Urinary bladder (tissue), 4 donors: Measurements from ENCODE around the gene ZDHHC14. TPM values are rescaled to one million over a fixed set of nuclear protein-coding genes. Genes with fewer than 3 reads are reported as not detected.

ENCODE experiments used
- DNase-seq: peaks from one replicate; pipeline ENCODE4 v3.0.0-alpha.2; 2015; ENCODE audit errors: extremely low spot score
- H3K27ac ChIP-seq: one replicate; pipeline ENCODE4 v1.5.1; 2013; ENCODE audit warnings: low read depth, mild to moderate bottlenecking, moderate library complexity
- H3K36me3 ChIP-seq: one replicate; pipeline ENCODE4 v1.6.1; 2013; ENCODE audit warnings: mild to moderate bottlenecking, moderate library complexity; ENCODE audit not compliant: insufficient read depth
- H3K4me1 ChIP-seq: one replicate; pipeline ENCODE4 v1.6.1; 2013; ENCODE audit warnings: mild to moderate bottlenecking, moderate library complexity; ENCODE audit not compliant: insufficient read depth
- H3K4me3 ChIP-seq: one replicate; pipeline ENCODE4 v1.5.1; 2013; ENCODE audit warnings: low read depth, low read length
- WGBS: extraction: QIAGEN DNeasy Blood & Tissue Kit; methylation state at CpG from one replicate; pipeline ENCODE4 v1.1.7; 2013; 5-methylcytosine and 5-hydroxymethylcytosine counted together
- polyA plus RNA-seq: library from polyadenylated mRNA; stranded (reverse); fragments of 200-250 nt; gene quantifications from one replicate; pipeline ENCODE4 v1.2.3, GENCODE V29; 2013
- total RNA-seq: library from RNA; depleted of rRNA; stranded (reverse); fragments of >200 nt; gene quantifications from one replicate; pipeline ENCODE4 v1.2.3, GENCODE V29; 2014
- donor health status: healthy with polysubstance abuse.
- donor health status: healthy.

ZDHHC14 gene
- total and polyA plus RNA-seq, 2 donors: 9.6 to 10.2 TPM

DNA sequence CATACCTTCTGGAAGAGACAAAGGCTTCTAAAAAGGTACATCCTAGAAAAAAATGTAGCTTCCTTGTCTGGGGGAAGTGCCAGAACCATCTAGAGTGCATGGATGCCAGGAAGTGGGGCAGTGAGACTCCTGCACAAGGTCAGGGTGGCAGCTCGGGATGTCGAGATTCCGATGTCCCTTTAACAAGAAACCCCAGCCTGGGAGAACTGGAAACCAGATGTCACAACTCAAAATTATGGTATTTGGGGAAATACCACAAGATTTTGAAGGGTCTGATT, 168.4 kb downstream of the ZDHHC14 start:
- 93% methylated on average over 3 of the region's 3 CpGs for WGBS
- no peak for DNase-seq
- H3K27ac ChIP-seq: no peak overlapping the region
- H3K4me1 ChIP-seq: peaks cover 2% of the 10 kb centered on the region
- H3K36me3 ChIP-seq: no peaks in the 10 kb centered on the region
- no peak overlapping the region for H3K4me3 ChIP-seq

DNA sequence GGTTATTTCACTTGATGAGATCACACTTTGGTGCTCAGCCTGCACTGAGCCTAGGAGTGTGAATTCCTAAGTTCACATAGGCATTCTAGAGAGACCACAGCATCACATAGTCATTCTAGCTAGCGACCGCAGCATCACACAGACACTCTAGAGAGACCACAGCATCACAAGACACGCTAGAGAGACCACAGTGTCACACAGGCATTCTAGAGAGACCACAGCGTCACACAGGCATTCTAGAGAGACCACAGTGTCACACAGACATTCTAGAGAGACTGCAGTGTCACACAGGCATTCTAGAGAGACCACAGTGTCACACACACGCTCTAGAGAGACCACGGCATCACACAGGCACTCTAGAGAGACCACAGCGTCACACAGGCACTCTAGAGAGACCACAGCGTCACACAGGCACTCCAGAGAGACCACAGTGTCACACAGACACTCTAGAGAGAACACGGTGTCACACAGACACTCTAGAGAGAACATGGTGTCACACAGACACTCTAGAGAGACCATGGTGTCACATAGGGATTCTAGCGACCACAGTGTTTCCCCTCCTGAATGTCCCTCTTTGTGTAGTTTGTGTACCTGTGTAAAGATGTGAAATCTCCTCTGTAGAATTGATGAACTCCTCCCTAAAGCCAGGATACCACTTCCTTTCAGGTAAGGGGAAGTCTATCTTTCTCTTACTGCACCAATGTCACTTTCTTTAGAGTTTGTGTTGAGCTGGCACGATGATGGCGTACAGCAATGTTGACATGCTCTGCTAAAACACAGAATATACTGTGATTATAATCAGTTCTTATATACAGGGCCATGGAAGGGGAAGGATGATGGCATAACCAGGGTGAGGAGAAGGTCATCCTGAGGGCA, 169.4 kb downstream of the ZDHHC14 start:
- WGBS: 88% methylated on average over 12 of the region's 12 CpGs
- DNase-seq: no peak

DNA sequence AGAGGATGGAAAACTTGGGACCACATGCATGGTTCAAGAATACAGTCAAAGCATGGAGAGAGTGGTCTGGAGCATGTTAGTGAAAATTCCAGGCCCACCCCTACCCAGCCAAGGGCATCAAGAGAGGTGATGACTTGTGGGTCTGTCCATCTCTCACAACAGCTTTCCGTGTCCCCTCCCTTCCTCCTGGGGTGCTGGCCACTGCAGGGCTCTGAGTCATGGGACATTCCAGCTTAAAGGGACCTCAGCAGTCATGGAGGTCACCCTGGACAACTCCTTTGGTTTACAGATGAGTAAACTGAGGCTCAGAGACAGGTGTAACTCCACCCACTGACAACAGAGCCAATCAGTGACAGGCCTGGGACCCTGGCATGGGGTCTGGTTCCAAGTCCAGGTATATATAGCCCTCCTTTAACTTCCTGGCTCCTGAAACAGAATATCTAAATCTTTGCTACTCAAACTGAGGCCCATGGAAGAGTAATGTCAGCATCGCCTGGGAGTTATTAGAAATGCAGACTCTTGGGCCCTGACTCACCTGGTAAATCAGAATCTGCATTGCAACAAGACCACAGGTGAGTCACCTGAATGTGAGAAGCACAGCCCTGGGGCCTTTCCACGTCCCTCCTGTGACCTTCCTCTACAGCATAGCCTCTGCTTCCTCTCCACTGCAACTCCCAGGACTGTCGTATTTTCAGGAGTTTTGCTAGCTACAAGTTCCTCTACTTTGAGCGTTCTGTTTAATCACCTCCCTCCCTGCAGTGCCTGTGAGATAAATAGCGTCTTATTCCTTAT, 170.2 kb downstream of the ZDHHC14 start:
- no peak overlapping the region for H3K4me3 ChIP-seq
- no peak overlapping the region for H3K27ac ChIP-seq
- H3K4me1 ChIP-seq: peaks cover 2% of the 10 kb centered on the region
- 80% methylated on average over 6 of the region's 6 CpGs for WGBS
- DNase-seq: no peak
- H3K36me3 ChIP-seq: no peaks in the 10 kb centered on the region

More for the DNA sequence above, 169.4 kb downstream of the ZDHHC14 start:
- Histone ChIP-seq H3K4me1 (peaks cover 2% of the 10 kb centered on the region), H3K36me3 (no peaks in the 10 kb centered on the region), H3K27ac (no peak overlapping the region), H3K4me3 (no peak overlapping the region)

DNA sequence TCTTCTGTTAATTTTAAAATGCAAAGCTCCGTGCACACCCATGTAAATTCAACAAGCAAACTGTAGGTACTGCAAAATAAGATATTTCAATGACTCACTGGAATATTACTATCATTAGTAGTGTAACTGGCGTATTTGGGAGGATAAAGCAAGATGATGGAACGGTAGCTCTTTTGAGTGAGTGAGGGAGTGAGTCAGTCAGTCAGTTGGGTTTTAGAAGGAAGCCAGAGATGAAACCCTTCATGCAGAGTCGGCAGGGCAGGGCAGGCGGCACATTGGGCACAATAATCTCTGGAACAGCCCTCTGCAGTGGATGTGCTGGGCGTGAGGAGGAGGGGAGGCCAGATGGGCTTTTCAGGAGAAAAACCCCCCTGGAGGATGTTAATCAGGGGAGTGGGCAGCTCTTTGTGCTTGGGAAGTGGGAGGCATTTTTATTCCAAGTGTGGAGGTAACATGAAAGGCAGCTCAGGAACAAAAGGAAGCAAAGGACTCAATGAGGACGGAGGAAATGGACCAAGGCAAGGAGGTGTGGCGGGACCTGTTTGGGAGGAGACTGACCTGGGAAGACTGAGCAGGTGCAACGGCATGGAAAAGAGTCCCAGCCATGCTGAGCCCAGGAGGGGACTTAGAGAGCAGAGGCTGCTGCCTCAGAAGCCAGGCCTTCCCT, 171.2 kb downstream of the ZDHHC14 start:
- WGBS: 87% methylated on average over 9 of the region's 9 CpGs
- peaks cover 2% of the 10 kb centered on the region for H3K4me1 ChIP-seq
- no peak for DNase-seq
- H3K36me3 ChIP-seq: no peaks in the 10 kb centered on the region
- H3K27ac ChIP-seq: no peak overlapping the region
- no peak overlapping the region for H3K4me3 ChIP-seq

DNA sequence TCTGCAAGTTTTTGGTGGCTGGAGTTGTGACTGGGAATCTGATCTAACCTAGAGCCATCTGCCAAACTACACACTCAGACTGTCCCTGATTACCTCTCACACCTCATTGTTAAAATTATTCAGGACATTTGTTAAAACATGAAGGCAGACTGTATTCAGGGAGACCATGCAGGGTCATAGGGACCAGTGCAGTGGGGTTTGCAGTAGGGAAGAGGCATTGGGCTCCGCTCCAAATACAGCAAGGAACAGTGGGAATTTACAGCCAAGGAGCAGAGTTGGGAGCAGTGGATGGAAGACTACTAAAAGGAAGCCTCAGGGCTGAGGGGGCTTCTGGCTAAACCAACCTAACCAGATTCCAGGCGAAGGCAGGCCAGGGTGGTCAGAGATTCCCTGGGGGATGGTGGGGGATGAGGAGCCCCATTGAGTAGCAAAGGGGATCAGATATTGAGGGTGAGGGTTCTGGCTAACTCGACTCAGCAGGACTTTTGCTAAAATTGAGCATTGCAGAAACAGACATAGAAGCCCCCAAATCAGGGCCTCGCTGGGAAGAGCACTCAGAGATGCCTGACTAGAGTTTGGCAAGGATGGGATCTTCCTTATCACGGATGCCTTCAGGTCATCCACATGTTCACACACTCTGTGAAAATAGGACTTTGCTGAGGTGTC, 172.0 kb downstream of the ZDHHC14 start:
- no peak overlapping the region for H3K27ac ChIP-seq
- H3K36me3 ChIP-seq: no peaks in the 10 kb centered on the region
- WGBS: 80% methylated on average over 5 of the region's 5 CpGs
- no peak for DNase-seq
- H3K4me3 ChIP-seq: no peak overlapping the region
- H3K4me1 ChIP-seq: peaks cover 2% of the 10 kb centered on the region

- Histone ChIP-seq H3K27ac (no peak overlapping the region), H3K4me1 (peaks cover 2% of the 10 kb centered on the region), H3K36me3 (no peaks in the 10 kb centered on the region), H3K4me3 (no peak overlapping the region)
- DNase-seq: no peak
- 87% methylated on average over 2 of the region's 2 CpGs for WGBS
Measured at GRCh38 chr6:157554747-157555146, 173.8 kb downstream of the ZDHHC14 start.

- DNase-seq: no peak
- Histone ChIP-seq H3K4me3 (no peak overlapping the region), H3K4me1 (peaks cover 2% of the 10 kb centered on the region), H3K36me3 (no peaks in the 10 kb centered on the region), H3K27ac (no peak overlapping the region)
- WGBS: 63% methylated on average over 16 of the region's 16 CpGs
Measured at GRCh38 chr6:157555455-157556143, 174.6 kb downstream of the ZDHHC14 start.

DNA sequence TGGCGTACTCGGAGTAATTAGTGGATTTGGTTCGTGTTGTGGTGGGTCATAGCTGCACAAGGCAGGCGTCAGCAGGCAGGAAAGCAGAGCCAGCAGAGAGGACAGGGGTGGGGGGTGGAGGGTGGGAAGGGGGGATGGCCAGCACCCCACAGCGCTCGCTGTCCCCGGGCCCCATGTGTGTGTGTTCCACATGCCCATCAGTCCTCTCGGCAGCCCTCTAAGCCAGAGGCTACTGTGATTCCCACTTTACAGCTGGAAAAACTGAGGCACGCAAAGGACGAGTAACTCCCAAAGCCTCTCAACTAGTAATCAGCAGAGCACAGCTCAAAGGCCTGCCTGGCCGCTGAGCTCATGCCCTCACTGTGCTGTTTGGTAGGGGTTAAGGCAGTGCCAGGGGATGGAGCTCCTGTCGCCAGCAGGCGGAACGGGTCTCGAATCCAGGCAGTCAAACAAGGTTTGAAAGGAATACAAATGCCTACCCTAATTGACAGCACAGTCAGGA, 175.2 kb downstream of the ZDHHC14 start:
- DNase-seq: no peak
- no peak overlapping the region for H3K4me3 ChIP-seq
- no peaks in the 10 kb centered on the region for H3K4me1 ChIP-seq
- H3K36me3 ChIP-seq: no peaks in the 10 kb centered on the region
- H3K27ac ChIP-seq: no peak overlapping the region
- WGBS: 83% methylated on average over 15 of the region's 15 CpGs

DNA sequence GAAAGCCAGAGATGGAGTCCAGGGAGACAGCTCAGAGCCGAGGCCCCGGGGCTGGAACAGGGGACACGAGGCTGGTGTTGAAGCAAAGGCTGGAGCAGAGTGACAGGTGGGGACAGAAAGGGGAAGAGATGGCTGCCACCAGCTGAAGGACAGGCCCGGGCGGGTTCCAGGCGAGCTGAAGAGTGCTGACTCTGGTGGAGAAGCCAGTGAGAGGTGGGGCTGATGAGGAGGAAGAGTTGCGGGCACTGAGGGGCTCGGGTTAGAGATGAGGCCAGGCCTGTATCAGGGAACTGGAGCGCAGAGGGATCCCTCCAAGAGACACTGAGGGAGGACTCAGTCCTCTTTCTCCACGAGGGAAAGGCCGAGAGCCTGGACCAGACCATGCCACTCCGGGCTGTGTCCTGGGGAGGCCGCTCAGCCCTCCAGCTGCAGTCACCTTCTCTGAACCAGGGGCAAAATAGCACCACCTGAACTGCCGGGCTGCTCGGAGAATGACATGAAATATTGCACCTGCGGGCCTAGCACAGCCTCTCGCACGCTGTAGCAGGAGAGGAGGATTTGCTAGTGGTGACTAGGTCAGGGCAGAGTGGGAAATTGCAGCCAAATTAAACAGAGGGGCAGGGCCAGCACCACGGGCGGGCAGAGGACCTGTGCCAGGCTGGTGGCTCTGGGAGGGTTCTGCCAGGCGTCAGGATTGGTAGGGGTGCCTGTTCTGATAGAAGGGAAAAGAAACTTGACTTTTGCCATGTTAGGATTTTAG, 175.9 kb downstream of the ZDHHC14 start:
- DNase-seq: no peak
- WGBS: 84% methylated on average over 21 of the region's 21 CpGs
- no peaks in the 10 kb centered on the region for H3K36me3 ChIP-seq
- no peaks in the 10 kb centered on the region for H3K4me1 ChIP-seq
- no peak overlapping the region for H3K4me3 ChIP-seq
- no peak overlapping the region for H3K27ac ChIP-seq

GRCh38 chr6:157557559-157557958, 176.6 kb downstream of the ZDHHC14 start:
- DNase-seq: no peak
- H3K36me3 ChIP-seq: no peaks in the 10 kb centered on the region
- no peaks in the 10 kb centered on the region for H3K4me1 ChIP-seq
- H3K4me3 ChIP-seq: no peak overlapping the region
- 90% methylated on average over 6 of the region's 6 CpGs for WGBS
- no peak overlapping the region for H3K27ac ChIP-seq

DNA sequence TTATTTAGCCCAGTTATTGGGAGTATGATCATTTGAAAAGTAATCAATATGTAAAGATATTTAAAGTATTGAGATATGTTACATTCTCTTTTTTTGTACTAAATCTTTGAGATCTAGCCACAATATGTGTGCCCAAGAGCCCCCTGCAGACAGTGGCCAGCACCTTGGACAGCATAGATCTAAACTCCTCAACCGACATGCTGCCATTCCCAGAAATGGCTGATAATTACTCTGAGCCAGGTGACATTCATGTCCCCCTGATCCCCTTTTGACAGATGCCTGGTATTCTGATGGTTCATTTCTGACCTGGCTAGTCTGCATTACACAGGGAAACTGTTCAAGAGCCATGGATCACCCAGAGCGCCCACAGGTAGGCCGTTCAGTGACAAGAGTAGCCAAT, 177.1 kb downstream of the ZDHHC14 start:
- H3K4me1 ChIP-seq: no peaks in the 10 kb centered on the region
- DNase-seq: no peak
- WGBS: 96% methylated on average over 3 of the region's 3 CpGs
- H3K4me3 ChIP-seq: no peak overlapping the region
- H3K27ac ChIP-seq: no peak overlapping the region
- no peaks in the 10 kb centered on the region for H3K36me3 ChIP-seq

GRCh38 chr6:157558487-157559200, 177.7 kb downstream of the ZDHHC14 start:
- no peaks in the 10 kb centered on the region for H3K36me3 ChIP-seq
- 46% methylated on average over 2 of the region's 2 CpGs for WGBS
- H3K4me1 ChIP-seq: no peaks in the 10 kb centered on the region
- no peak overlapping the region for H3K4me3 ChIP-seq
- H3K27ac ChIP-seq: no peak overlapping the region
- DNase-seq: no peak
